HS-5 (cell line): ENCODE measurements around the gene TNS3.

Experiments used
- DNase-seq: peaks from one replicate; pipeline ENCODE4 v3.0.0-alpha.2; 2012; ENCODE audit warnings: low read depth

The TNS3 gene

DNA sequence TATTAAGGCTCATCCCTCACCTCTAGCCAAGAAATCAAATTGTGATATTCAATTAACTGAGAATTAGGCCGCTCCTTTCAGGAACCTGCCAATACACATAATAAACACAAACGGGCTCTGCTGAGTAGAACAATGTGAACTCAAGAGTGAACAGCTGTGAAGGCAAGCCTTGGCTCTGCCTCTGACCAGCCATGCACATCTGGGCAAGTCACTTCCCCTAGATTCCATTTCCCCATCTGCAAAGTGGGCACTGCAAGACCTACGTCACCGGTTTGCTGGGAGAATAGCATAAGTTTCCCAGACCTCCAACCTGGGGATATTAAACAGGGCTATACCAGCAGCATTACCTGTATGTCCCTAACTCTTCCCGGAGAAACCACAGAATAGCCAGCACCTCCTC lies 355.2 kb downstream of the TNS3 start:
- DNase-seq, result no peak

DNA sequence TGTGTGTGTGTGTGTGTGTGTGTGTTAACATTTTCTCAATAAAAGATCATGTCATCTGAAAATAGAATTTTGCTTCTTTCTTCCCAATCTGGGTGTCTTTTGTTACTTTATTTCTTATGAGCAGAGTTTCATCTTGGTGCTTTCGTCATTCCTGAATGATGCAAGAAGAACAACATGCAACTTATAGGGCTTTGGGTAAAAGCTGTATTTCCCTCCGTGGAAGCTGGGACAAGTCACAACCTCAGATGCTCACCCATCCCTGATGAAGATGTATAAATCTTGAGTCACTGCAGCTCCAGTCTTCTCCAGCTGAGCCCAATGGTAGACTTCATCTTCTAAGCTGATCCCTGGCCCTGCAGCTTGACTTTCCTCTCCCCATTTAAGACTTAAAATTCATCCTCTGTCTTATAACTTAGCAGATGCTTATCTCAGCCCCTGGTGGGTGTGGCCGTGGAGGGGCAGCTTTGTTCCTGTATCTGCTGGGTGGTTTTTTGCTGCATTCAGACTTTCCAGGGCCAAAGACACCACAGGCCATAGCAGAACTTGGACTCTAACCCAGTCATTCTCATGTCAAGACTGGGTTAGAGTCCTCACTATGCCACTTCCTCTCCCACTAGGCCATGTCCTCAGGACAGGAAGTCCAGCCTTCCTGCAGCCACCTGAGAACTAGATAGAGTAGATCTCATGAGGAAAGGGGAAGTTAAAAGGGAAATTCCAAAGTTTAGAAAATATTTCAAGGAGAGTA lies 356.4 kb downstream of the TNS3 start:
- DNase-seq, result no peak
